ENCODE data around the gene TACC2.
A peak's percentile ranks its signal among the peaks of the same experiment; 100 is the strongest.

TACC2 gene

GRCh38 chr10:122143238-122143841 is 154.4 kb downstream of the TACC2 start:
- no peak for TF ChIP-seq TOX (CRISPR knock-in tag; IDR thresholded peaks at IDR 0.05; ENCODE audit: borderline replicate concordance)
- TF ChIP-seq ZFP30 (CRISPR knock-in tag; IDR thresholded peaks at IDR 0.05): no peak
- TF ChIP-seq SNAI2 (CRISPR knock-in tag; IDR thresholded peaks at IDR 0.05): no peak
- no peak for TF ChIP-seq PPARA (CRISPR knock-in tag; IDR thresholded peaks at IDR 0.05; ENCODE audit: borderline replicate concordance)
- TF ChIP-seq ARNTL (CRISPR knock-in tag; IDR thresholded peaks at IDR 0.05; ENCODE audit: borderline replicate concordance, low read depth): no peak
- TF ChIP-seq GLIS3 (CRISPR knock-in tag; IDR thresholded peaks at IDR 0.05): no peak
- no peak for TF ChIP-seq ZNF8 (CRISPR knock-in tag; IDR thresholded peaks at IDR 0.05)
- TF ChIP-seq ESRRG (CRISPR knock-in tag; IDR thresholded peaks at IDR 0.05): no peak
- no peak for TF ChIP-seq CSDC2 (CRISPR knock-in tag; IDR thresholded peaks at IDR 0.05)
- no peak for TF ChIP-seq TCF4 (CRISPR knock-in tag; IDR thresholded peaks at IDR 0.05; ENCODE audit: borderline replicate concordance)
- TF ChIP-seq ZNF565 (CRISPR knock-in tag; conservative IDR thresholded peaks at IDR 0.05; ENCODE audit: low read depth): no peak
- no peak for TF ChIP-seq PATZ1 (CRISPR knock-in tag; IDR thresholded peaks at IDR 0.05; ENCODE audit: borderline replicate concordance)
- TF ChIP-seq ISL1 (CRISPR knock-in tag; IDR thresholded peaks at IDR 0.05): no peak
- TF ChIP-seq TSHZ2 (CRISPR knock-in tag; IDR thresholded peaks at IDR 0.05): no peak
- TF ChIP-seq, protein P1, sequence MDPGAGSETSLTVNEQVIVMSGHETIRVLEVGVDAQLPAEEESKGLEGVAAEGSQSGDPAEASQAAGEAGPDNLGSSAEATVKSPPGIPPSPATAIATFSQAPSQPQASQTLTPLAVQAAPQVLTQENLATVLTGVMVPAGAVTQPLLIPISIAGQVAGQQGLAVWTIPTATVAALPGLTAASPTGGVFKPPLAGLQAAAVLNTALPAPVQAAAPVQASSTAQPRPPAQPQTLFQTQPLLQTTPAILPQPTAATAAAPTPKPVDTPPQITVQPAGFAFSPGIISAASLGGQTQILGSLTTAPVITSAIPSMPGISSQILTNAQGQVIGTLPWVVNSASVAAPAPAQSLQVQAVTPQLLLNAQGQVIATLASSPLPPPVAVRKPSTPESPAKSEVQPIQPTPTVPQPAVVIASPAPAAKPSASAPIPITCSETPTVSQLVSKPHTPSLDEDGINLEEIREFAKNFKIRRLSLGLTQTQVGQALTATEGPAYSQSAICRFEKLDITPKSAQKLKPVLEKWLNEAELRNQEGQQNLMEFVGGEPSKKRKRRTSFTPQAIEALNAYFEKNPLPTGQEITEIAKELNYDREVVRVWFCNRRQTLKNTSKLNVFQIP (CRISPR knock-in tag; IDR thresholded peaks at IDR 0.05; ENCODE audit: borderline replicate concordance, low read depth): no peak
- no peak for ATAC-seq

GRCh38 chr10:122144199-122144598 is 155.2 kb downstream of the TACC2 start:
- no peak for ATAC-seq
- TF ChIP-seq, protein P2, sequence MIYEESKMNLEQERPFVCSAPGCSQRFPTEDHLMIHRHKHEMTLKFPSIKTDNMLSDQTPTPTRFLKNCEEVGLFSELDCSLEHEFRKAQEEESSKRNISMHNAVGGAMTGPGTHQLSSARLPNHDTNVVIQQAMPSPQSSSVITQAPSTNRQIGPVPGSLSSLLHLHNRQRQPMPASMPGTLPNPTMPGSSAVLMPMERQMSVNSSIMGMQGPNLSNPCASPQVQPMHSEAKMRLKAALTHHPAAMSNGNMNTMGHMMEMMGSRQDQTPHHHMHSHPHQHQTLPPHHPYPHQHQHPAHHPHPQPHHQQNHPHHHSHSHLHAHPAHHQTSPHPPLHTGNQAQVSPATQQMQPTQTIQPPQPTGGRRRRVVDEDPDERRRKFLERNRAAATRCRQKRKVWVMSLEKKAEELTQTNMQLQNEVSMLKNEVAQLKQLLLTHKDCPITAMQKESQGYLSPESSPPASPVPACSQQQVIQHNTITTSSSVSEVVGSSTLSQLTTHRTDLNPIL (CRISPR knock-in tag; IDR thresholded peaks at IDR 0.05; ENCODE audit: low read depth): no peak
- TF ChIP-seq ZNF565 (CRISPR knock-in tag; conservative IDR thresholded peaks at IDR 0.05; ENCODE audit: low read depth) (no peak), ZNF8 (CRISPR knock-in tag; IDR thresholded peaks at IDR 0.05) (no peak), ZC3H10 (CRISPR knock-in tag; IDR thresholded peaks at IDR 0.05) (no peak), ARNTL (CRISPR knock-in tag; IDR thresholded peaks at IDR 0.05; ENCODE audit: borderline replicate concordance, low read depth) (no peak), TOX (CRISPR knock-in tag; IDR thresholded peaks at IDR 0.05; ENCODE audit: borderline replicate concordance) (no peak), ESRRG (CRISPR knock-in tag; IDR thresholded peaks at IDR 0.05) (no peak), SNAI2 (CRISPR knock-in tag; IDR thresholded peaks at IDR 0.05) (no peak), PPARA (CRISPR knock-in tag; IDR thresholded peaks at IDR 0.05; ENCODE audit: borderline replicate concordance) (no peak)
- TF ChIP-seq, protein P3, sequence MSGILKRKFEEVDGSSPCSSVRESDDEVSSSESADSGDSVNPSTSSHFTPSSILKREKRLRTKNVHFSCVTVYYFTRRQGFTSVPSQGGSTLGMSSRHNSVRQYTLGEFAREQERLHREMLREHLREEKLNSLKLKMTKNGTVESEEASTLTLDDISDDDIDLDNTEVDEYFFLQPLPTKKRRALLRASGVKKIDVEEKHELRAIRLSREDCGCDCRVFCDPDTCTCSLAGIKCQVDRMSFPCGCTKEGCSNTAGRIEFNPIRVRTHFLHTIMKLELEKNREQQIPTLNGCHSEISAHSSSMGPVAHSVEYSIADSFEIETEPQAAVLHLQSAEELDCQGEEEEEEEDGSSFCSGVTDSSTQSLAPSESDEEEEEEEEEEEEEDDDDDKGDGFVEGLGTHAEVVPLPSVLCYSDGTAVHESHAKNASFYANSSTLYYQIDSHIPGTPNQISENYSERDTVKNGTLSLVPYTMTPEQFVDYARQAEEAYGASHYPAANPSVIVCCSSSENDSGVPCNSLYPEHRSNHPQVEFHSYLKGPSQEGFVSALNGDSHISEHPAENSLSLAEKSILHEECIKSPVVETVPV (CRISPR knock-in tag; IDR thresholded peaks at IDR 0.05): no peak

- ATAC-seq: no peak
- TF ChIP-seq TOX (CRISPR knock-in tag; IDR thresholded peaks at IDR 0.05; ENCODE audit: borderline replicate concordance) (no peak), ZNF8 (CRISPR knock-in tag; IDR thresholded peaks at IDR 0.05) (peak; percentile 98)
Observed at GRCh38 chr10:122145113-122145512, 156.2 kb downstream of the TACC2 start.

All from SK-N-SH treated with all-trans-retinoic acid at 6 μM for 48 hours (cell line).